Parathyroid adenoma (tissue), 2 donors: Measurements from ENCODE around the gene SPEM1.

Experiments
- H2AFZ ChIP-seq: fragments of 300-600 bp; sonication (generic); one replicate; pipeline ENCODE4 v1.7.0; 2017; ENCODE audit warnings: antibody characterized with exemption, mild to moderate bottlenecking
- H3K27ac ChIP-seq: fragments of 300-600 bp; sonication (generic); one replicate; pipeline ENCODE4 v1.7.0; 2017
- H3K27me3 ChIP-seq: fragments of 300-600 bp; sonication (generic); one replicate; pipeline ENCODE4 v1.7.0; 2017; ENCODE audit warnings: low read length; ENCODE audit not compliant: control insufficient read depth, insufficient read depth
- H3K36me3 ChIP-seq: fragments of 300-600 bp; sonication (generic); one replicate; pipeline ENCODE4 v1.7.0; 2017; ENCODE audit warnings: low read length; ENCODE audit not compliant: control insufficient read depth, insufficient read depth
- H3K4me1 ChIP-seq: fragments of 300-600 bp; sonication (generic); one replicate; pipeline ENCODE4 v1.7.0; 2017; ENCODE audit warnings: control low read depth
- H3K4me2 ChIP-seq: fragments of 300-600 bp; sonication (generic); one replicate; pipeline ENCODE4 v1.7.0; 2017; ENCODE audit warnings: low read length
- H3K4me3 ChIP-seq: fragments of 300-600 bp; sonication (generic); one replicate; pipeline ENCODE4 v1.7.0; 2017; ENCODE audit warnings: low read depth, low read length
- H3K79me2 ChIP-seq: fragments of 300-600 bp; sonication (generic); one replicate; pipeline ENCODE4 v1.7.0; 2017; ENCODE audit warnings: control low read depth
- H3K9ac ChIP-seq: fragments of 300-600 bp; sonication (generic); one replicate; pipeline ENCODE4 v1.7.0; 2017; ENCODE audit warnings: mild to moderate bottlenecking
- H3K9me3 ChIP-seq: fragments of 300-600 bp; sonication (generic); one replicate; pipeline ENCODE4 v1.7.0; 2017; ENCODE audit warnings: low read length; ENCODE audit not compliant: control insufficient read depth
- TF ChIP-seq, protein P1 (sequence below): fragments of 300-600 bp; sonication (generic); IDR thresholded peaks from one replicate; pipeline ENCODE4 v1.7.0; 2017; ENCODE audit warnings: antibody characterized with exemption, mild to moderate bottlenecking
- donor health status: primary hyperparathyroidism.

Gene SPEM1

DNA sequence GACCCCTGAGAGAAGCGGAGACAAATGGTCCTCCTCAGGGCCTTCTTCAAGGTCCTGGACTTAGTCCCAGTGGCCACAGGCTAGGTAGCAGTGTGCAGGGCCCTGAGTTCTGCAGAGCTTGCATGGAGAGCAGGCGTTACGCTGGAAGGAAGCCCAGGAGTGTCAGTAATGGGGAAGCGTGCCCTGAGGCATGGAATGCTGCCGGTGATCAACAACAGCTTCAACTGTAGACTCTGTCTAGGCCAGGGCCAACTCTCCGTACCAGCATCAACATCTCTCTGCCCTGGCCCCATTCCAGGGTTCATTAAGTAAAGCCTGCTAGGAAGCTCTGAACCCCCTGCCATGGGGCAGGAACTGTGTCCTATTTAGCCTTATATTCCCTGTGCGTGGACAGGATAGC lies 39.8 kb upstream of the SPEM1 start:
- peak overlapping the region; percentile 63 for H3K4me3 ChIP-seq
- no peak overlapping the region for H3K9ac ChIP-seq
- H3K4me1 ChIP-seq: peaks cover 17% of the 10 kb centered on the region
- TF ChIP-seq, protein P1, sequence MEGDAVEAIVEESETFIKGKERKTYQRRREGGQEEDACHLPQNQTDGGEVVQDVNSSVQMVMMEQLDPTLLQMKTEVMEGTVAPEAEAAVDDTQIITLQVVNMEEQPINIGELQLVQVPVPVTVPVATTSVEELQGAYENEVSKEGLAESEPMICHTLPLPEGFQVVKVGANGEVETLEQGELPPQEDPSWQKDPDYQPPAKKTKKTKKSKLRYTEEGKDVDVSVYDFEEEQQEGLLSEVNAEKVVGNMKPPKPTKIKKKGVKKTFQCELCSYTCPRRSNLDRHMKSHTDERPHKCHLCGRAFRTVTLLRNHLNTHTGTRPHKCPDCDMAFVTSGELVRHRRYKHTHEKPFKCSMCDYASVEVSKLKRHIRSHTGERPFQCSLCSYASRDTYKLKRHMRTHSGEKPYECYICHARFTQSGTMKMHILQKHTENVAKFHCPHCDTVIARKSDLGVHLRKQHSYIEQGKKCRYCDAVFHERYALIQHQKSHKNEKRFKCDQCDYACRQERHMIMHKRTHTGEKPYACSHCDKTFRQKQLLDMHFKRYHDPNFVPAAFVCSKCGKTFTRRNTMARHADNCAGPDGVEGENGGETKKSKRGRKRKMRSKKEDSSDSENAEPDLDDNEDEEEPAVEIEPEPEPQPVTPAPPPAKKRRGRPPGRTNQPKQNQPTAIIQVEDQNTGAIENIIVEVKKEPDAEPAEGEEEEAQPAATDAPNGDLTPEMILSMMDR: no peak
- H2AFZ ChIP-seq: peak overlapping the region; percentile 97
- peak overlapping the region; percentile 91 for H3K4me2 ChIP-seq
- H3K79me2 ChIP-seq: peaks cover 6% of the 10 kb centered on the region
- no peaks in the 10 kb centered on the region for H3K9me3 ChIP-seq
- no peaks in the 10 kb centered on the region for H3K27me3 ChIP-seq
- peak overlapping the region; percentile 88 for H3K27ac ChIP-seq
- H3K36me3 ChIP-seq: no peaks in the 10 kb centered on the region

DNA sequence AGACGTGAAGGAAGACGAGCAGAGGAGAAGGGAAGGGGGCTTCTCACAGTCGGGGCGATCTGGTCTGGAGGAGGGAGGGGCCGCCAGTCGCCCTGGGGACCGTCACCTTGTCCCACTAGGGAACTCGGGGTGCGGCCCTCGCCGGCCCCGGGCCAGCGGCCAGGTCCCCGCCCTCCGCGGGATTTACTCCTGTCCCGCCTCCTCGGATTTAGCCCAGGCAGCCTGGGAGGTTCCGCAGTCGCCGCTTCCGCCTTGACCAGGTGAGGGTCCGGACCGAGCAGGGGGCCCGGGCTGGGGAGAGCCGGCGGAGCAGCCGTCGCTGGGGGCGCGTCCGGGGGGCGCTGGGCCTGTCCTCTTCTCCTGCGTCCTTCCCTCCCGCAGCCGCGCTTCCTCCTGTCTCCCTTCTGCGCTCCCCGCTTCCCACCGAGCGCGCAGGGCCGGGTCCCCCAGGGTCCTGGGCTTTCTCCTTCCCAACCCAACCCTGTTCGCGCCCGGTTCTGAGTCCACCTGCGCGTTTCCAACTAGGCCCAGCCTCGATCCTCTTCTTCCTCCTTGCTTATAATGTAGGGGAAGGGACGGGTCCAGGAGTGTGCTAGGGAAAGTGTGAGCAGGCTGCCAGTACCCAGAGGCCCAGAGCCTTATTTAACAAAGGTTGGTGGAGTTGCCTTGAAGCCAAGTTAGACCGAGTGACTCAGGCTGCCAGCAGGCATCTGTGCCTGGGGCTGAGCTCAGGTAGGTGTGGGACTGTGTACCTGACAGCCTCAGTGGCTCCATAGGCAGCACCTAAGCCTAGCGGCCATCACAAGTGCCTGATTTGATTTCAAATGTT lies 39.1 kb upstream of the SPEM1 start, which contains the start of gene TNK1:
Gene TNK1 (plus strand): TSS at position 235 of the 829 bp plus-strand sequence. CDS start 1,838 bp downstream, outside the sequence.
- Histone ChIP-seq H3K27ac (peak within 1 kb of the TSS; percentile 88), H2AFZ (peak within 1 kb of the TSS; percentile 97), H3K9ac (no peak within 1 kb of the TSS), H3K36me3 (no peaks in the 10 kb centered on the region), H3K9me3 (no peaks in the 10 kb centered on the region), H3K4me2 (peak within 1 kb of the TSS; percentile 91), H3K79me2 (peaks cover 6% of the 10 kb centered on the region), H3K4me1 (peaks cover 17% of the 10 kb centered on the region), H3K27me3 (no peaks in the 10 kb centered on the region), H3K4me3 (peak within 1 kb of the TSS; percentile 63)
- TF ChIP-seq, protein P1: no peak

DNA sequence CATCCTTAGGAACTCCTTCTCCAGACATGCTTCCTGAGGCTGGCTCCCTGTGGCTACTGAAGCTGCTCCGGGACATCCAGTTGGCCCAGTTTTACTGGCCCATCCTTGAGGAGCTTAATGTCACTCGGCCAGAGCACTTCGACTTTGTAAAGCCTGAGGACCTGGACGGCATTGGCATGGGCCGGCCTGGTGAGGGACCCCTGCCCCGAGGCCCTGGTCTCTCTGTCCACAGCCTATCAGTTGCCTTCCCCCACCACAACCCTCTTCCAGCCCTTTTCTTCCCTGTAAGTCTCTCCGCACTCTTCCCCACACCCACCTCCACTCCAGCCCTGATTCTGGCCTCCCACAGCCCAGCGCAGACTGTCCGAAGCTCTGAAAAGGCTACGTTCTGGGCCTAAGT lies 37.2 kb upstream of the SPEM1 start:
- peaks cover 17% of the 10 kb centered on the region for H3K4me1 ChIP-seq
- no peak overlapping the region for H3K27ac ChIP-seq
- H3K9me3 ChIP-seq: no peaks in the 10 kb centered on the region
- no peak overlapping the region for H3K4me2 ChIP-seq
- no peak overlapping the region for H3K9ac ChIP-seq
- no peaks in the 10 kb centered on the region for H3K27me3 ChIP-seq
- TF ChIP-seq, protein P1: no peak
- no peaks in the 10 kb centered on the region for H3K36me3 ChIP-seq
- H3K79me2 ChIP-seq: peaks cover 6% of the 10 kb centered on the region
- H2AFZ ChIP-seq: no peak overlapping the region
- H3K4me3 ChIP-seq: no peak overlapping the region

DNA sequence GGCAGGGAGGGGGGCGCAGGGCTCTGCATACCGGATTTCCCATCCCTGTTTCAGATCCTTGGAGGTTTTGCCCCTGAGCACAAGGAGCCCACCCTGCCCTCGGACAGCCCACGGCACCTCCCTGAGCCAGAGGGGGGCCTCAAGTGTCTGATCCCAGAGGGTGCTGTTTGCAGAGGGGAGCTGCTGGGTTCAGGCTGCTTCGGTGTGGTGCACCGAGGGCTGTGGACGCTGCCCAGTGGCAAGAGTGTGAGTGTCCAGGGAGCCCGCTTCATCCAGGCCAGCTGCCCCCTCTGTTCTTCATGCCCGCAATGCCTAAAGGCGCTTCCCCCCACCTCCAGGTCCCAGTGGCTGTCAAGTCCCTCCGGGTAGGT lies 36.8 kb upstream of the SPEM1 start:
- Histone ChIP-seq H3K9me3 (no peaks in the 10 kb centered on the region), H3K9ac (no peak overlapping the region), H3K4me3 (no peak overlapping the region), H3K79me2 (peaks cover 6% of the 10 kb centered on the region), H3K36me3 (no peaks in the 10 kb centered on the region), H3K27ac (no peak overlapping the region), H3K4me1 (peaks cover 17% of the 10 kb centered on the region), H3K27me3 (no peaks in the 10 kb centered on the region), H3K4me2 (no peak overlapping the region), H2AFZ (no peak overlapping the region)
- TF ChIP-seq, protein P1: no peak
